Mesendoderm (in vitro differentiated cells): ENCODE measurements around the gene GABRG3.

Experiments used
- DNase-seq: peaks from one replicate; pipeline ENCODE4 v3.0.0; 2013
- H2AK5ac ChIP-seq: 2 replicates; pipeline ENCODE4 v1.6.1; 2013; ENCODE audit warnings: low read length, inconsistent platforms
- H2BK120ac ChIP-seq: 2 replicates; pipeline ENCODE4 v1.6.1; 2013; ENCODE audit warnings: low read depth, mild to moderate bottlenecking, low read length, moderate library complexity, mixed read lengths
- H2BK15ac ChIP-seq: replicated peaks from 2 replicates; pipeline ENCODE4 v1.6.1; 2013; ENCODE audit warnings: low read depth, mild to moderate bottlenecking, moderate library complexity
- H2BK5ac ChIP-seq: 2 replicates; pipeline ENCODE4 v1.6.1; 2013; ENCODE audit warnings: low read length, inconsistent platforms
- H3K18ac ChIP-seq: 2 replicates; pipeline ENCODE4 v1.6.1; 2013; ENCODE audit warnings: mild to moderate bottlenecking, low read length, mixed read lengths
- H3K23ac ChIP-seq: one replicate; pipeline ENCODE4 v1.6.1; 2013; ENCODE audit warnings: low read length
- H3K27ac ChIP-seq: 2 replicates; pipeline ENCODE4 v1.5.1; 2013; ENCODE audit warnings: low read depth, mild to moderate bottlenecking, inconsistent platforms, low read length, moderate library complexity
- H3K27me3 ChIP-seq: 2 replicates; pipeline ENCODE4 v1.6.1; 2013; ENCODE audit warnings: low read length, control low read depth, mild to moderate bottlenecking, inconsistent platforms; ENCODE audit not compliant: insufficient read depth, poor library complexity
- H3K36me3 ChIP-seq: 2 replicates; pipeline ENCODE4 v1.6.1; 2013; ENCODE audit warnings: low read length, inconsistent platforms; ENCODE audit not compliant: control insufficient read depth, insufficient read depth
- H3K4ac ChIP-seq: one replicate; pipeline ENCODE4 v1.6.1; 2013; ENCODE audit warnings: low read depth, mild to moderate bottlenecking, low read length, moderate library complexity
- H3K4me1 ChIP-seq: 2 replicates; pipeline ENCODE4 v1.6.1; 2013; ENCODE audit warnings: low read depth, low read length, inconsistent platforms; ENCODE audit not compliant: control insufficient read depth
- H3K4me2 ChIP-seq: 2 replicates; pipeline ENCODE4 v1.6.1; 2013; ENCODE audit warnings: low read length
- H3K4me3 ChIP-seq: 2 replicates; pipeline ENCODE4 v1.5.1; 2013; ENCODE audit warnings: mild to moderate bottlenecking, low read length
- H3K56ac ChIP-seq: one replicate; pipeline ENCODE4 v1.6.1; 2013; ENCODE audit warnings: low read length
- H3K79me1 ChIP-seq: 2 replicates; pipeline ENCODE4 v1.6.1; 2013; ENCODE audit warnings: low read length, inconsistent platforms
- H3K79me2 ChIP-seq: 2 replicates; pipeline ENCODE4 v1.6.1; 2013; ENCODE audit warnings: mild to moderate bottlenecking, low read length; ENCODE audit not compliant: control insufficient read depth, insufficient read depth
- H3K9ac ChIP-seq: 2 replicates; pipeline ENCODE4 v1.6.1; 2013; ENCODE audit warnings: low read length, inconsistent platforms
- H4K5ac ChIP-seq: one replicate; pipeline ENCODE4 v1.6.1; 2013; ENCODE audit warnings: low read length
- H4K8ac ChIP-seq: one replicate; pipeline ENCODE4 v1.6.1; 2013; ENCODE audit warnings: low read depth, mild to moderate bottlenecking, control low read depth, low read length, moderate library complexity
- WGBS: extraction: QIAGEN DNeasy Blood & Tissue Kit; methylation state at CpG from one replicate; pipeline ENCODE4 v1.1.7; 2013; ENCODE audit warnings: low lambda C conversion rate, missing lambda C conversion rate; ENCODE audit not compliant: insufficient coverage; ENCODE audit errors: extremely low coverage; 5-methylcytosine and 5-hydroxymethylcytosine counted together

The GABRG3 gene

GRCh38 chr15:27483124-27483523 lies 512.1 kb downstream of the GABRG3 start:
- Histone ChIP-seq H2BK120ac (no peak overlapping the region), H3K4me2 (no peak overlapping the region), H4K5ac (no peak overlapping the region), H3K23ac (no peak overlapping the region), H2BK15ac (no peak overlapping the region), H2AK5ac (no peak overlapping the region), H3K79me2 (no peaks in the 10 kb centered on the region), H4K8ac (no peak overlapping the region), H2BK5ac (no peak overlapping the region), H3K36me3 (no peaks in the 10 kb centered on the region), H3K79me1 (no peaks in the 10 kb centered on the region), H3K56ac (no peak overlapping the region), H3K18ac (no peak overlapping the region), H3K9ac (no peak overlapping the region), H3K27me3 (no peaks in the 10 kb centered on the region), H3K4me3 (no peak overlapping the region), H3K27ac (no peak overlapping the region), H3K4ac (no peak overlapping the region), H3K4me1 (no peaks in the 10 kb centered on the region)
- no CpG with 5 or more reads among the region's 6 CpGs for WGBS
- DNase-seq, result peak; percentile 69

- no peaks in the 10 kb centered on the region for H3K36me3 ChIP-seq
- H3K27ac ChIP-seq, result no peak overlapping the region
- H2BK5ac ChIP-seq, result no peak overlapping the region
- no peak overlapping the region for H2AK5ac ChIP-seq
- H3K79me2 ChIP-seq, result no peaks in the 10 kb centered on the region
- H2BK120ac ChIP-seq, result no peak overlapping the region
- H2BK15ac ChIP-seq, result no peak overlapping the region
- no peak overlapping the region for H3K23ac ChIP-seq
- H3K4me1 ChIP-seq, result no peaks in the 10 kb centered on the region
- no peak overlapping the region for H3K4me2 ChIP-seq
- H3K56ac ChIP-seq, result no peak overlapping the region
- H3K9ac ChIP-seq, result no peak overlapping the region
- H3K27me3 ChIP-seq, result no peaks in the 10 kb centered on the region
- no peak overlapping the region for H4K5ac ChIP-seq
- H3K4me3 ChIP-seq, result no peak overlapping the region
- no peak overlapping the region for H3K18ac ChIP-seq
- H3K79me1 ChIP-seq, result no peaks in the 10 kb centered on the region
- WGBS, result no CpG with 5 or more reads among the region's 3 CpGs
- no peak overlapping the region for H4K8ac ChIP-seq
- H3K4ac ChIP-seq, result no peak overlapping the region
- DNase-seq, result no peak
These were observed 514.3 kb downstream of the GABRG3 start for GRCh38 chr15:27485265-27485664.

- Histone ChIP-seq H3K56ac (no peak overlapping the region), H2AK5ac (no peak overlapping the region), H3K4me1 (no peaks in the 10 kb centered on the region), H2BK120ac (no peak overlapping the region), H3K4me2 (no peak overlapping the region), H3K27me3 (no peaks in the 10 kb centered on the region), H2BK15ac (no peak overlapping the region), H3K18ac (no peak overlapping the region), H4K5ac (no peak overlapping the region), H4K8ac (no peak overlapping the region), H3K23ac (no peak overlapping the region), H3K36me3 (no peaks in the 10 kb centered on the region), H3K79me2 (no peaks in the 10 kb centered on the region), H3K4ac (no peak overlapping the region), H3K79me1 (no peaks in the 10 kb centered on the region), H3K9ac (no peak overlapping the region), H3K27ac (no peak overlapping the region), H2BK5ac (no peak overlapping the region), H3K4me3 (no peak overlapping the region)
- no peak for DNase-seq
- no CpG with 5 or more reads among the region's 6 CpGs for whole genome bisulfite sequencing
These were observed 515.1 kb downstream of the GABRG3 start for GRCh38 chr15:27486051-27486450.

- H3K27me3 ChIP-seq, result no peaks in the 10 kb centered on the region
- H2BK5ac ChIP-seq, result no peak overlapping the region
- no peak overlapping the region for H2AK5ac ChIP-seq
- no peak overlapping the region for H3K18ac ChIP-seq
- no peak overlapping the region for H2BK120ac ChIP-seq
- no peak overlapping the region for H3K4ac ChIP-seq
- no peak overlapping the region for H3K56ac ChIP-seq
- no peaks in the 10 kb centered on the region for H3K4me1 ChIP-seq
- no peak overlapping the region for H3K9ac ChIP-seq
- H3K4me2 ChIP-seq, result no peak overlapping the region
- DNase-seq, result no peak
- no peaks in the 10 kb centered on the region for H3K79me1 ChIP-seq
- H4K5ac ChIP-seq, result no peak overlapping the region
- H3K27ac ChIP-seq, result no peak overlapping the region
- no peak overlapping the region for H3K23ac ChIP-seq
- no peak overlapping the region for H3K4me3 ChIP-seq
- H3K79me2 ChIP-seq, result no peaks in the 10 kb centered on the region
- H2BK15ac ChIP-seq, result no peak overlapping the region
- no CpG with 5 or more reads among the region's 6 CpGs for WGBS
- H3K36me3 ChIP-seq, result no peaks in the 10 kb centered on the region
- H4K8ac ChIP-seq, result no peak overlapping the region
These were observed 516.0 kb downstream of the GABRG3 start for GRCh38 chr15:27486683-27487647.

- Histone ChIP-seq H3K23ac (no peak overlapping the region), H3K79me2 (no peaks in the 10 kb centered on the region), H3K27me3 (no peaks in the 10 kb centered on the region), H4K8ac (no peak overlapping the region), H4K5ac (no peak overlapping the region), H2BK5ac (no peak overlapping the region), H2BK120ac (no peak overlapping the region), H3K4ac (no peak overlapping the region), H3K4me3 (no peak overlapping the region), H3K36me3 (no peaks in the 10 kb centered on the region), H3K9ac (no peak overlapping the region), H3K79me1 (no peaks in the 10 kb centered on the region), H3K4me2 (no peak overlapping the region), H3K56ac (no peak overlapping the region), H2BK15ac (no peak overlapping the region), H2AK5ac (no peak overlapping the region), H3K4me1 (no peaks in the 10 kb centered on the region), H3K18ac (no peak overlapping the region), H3K27ac (no peak overlapping the region)
- no peak for DNase-seq
- WGBS, result no CpG with 5 or more reads among the region's 11 CpGs
These were observed 516.9 kb downstream of the GABRG3 start for GRCh38 chr15:27487846-27488245.
